Neural cell (in vitro differentiated cells): ENCODE results near the gene NCF4. TPM values are rescaled to one million over a fixed set of nuclear protein-coding genes. Genes with fewer than 3 reads are reported as not detected.

ENCODE experiments used
- H2AFZ ChIP-seq: fragments of 200-600, 300-800 bp; sonication (generic), shearing (Covaris generic); 2 replicates; pipeline ENCODE4 v1.6.0; 2014; ENCODE audit warnings: low read depth, mild to moderate bottlenecking, antibody characterized with exemption, low read length, moderate library complexity
- H3F3A ChIP-seq: fragments of 200-600 bp; shearing (Covaris generic); 2 replicates; pipeline ENCODE4 v1.6.1; 2016; ENCODE audit warnings: mild to moderate bottlenecking, moderate library complexity, mixed read lengths, antibody characterized with exemption, low read length; ENCODE audit not compliant: insufficient read depth, poor library complexity, severe bottlenecking
- H3K27ac ChIP-seq: fragments of 200-600, 300-800 bp; sonication (generic), shearing (Covaris generic); 2 replicates; pipeline ENCODE4 v1.5.1; 2014; ENCODE audit warnings: mild to moderate bottlenecking, low read length, moderate library complexity
- H3K27me3 ChIP-seq: fragments of 300-800, 200-600 bp; sonication (generic), shearing (Covaris generic); 2 replicates; pipeline ENCODE4 v1.6.0; 2014; ENCODE audit warnings: mild to moderate bottlenecking, low read depth, low read length, moderate library complexity; ENCODE audit not compliant: insufficient read depth
- H3K36me3 ChIP-seq: fragments of 300-800, 200-600 bp; sonication (generic), shearing (Covaris generic); 2 replicates; pipeline ENCODE4 v1.5.1; 2014; ENCODE audit warnings: mild to moderate bottlenecking, antibody characterized with exemption, low read length, moderate library complexity; ENCODE audit not compliant: insufficient read depth
- H3K4me2 ChIP-seq: fragments of 300-800, 200-600 bp; sonication (generic), shearing (Covaris generic); 2 replicates; pipeline ENCODE4 v1.6.0; 2014; ENCODE audit warnings: mild to moderate bottlenecking, low read length
- H3K4me3 ChIP-seq: fragments of 300-800, 200-600 bp; sonication (generic), shearing (Covaris generic); 2 replicates; pipeline ENCODE4 v1.5.1; 2014; ENCODE audit warnings: mild to moderate bottlenecking, low read length, moderate library complexity
- H3K79me2 ChIP-seq: fragments of 200-600 bp; shearing (Covaris generic); replicated peaks from 2 replicates; pipeline ENCODE4 v1.6.0; 2014; ENCODE audit warnings: mild to moderate bottlenecking, low read length, moderate library complexity; ENCODE audit not compliant: insufficient read depth
- H3K9ac ChIP-seq: fragments of 300-800, 200-600 bp; sonication (generic), shearing (Covaris generic); 2 replicates; pipeline ENCODE4 v1.6.1; 2016; ENCODE audit warnings: mild to moderate bottlenecking, low read length, mixed read lengths
- H3K9me2 ChIP-seq: fragments of 200-600 bp; shearing (Covaris generic); 2 replicates; pipeline ENCODE4 v1.6.1; 2016; ENCODE audit warnings: mild to moderate bottlenecking, low read length, mixed read lengths; ENCODE audit not compliant: insufficient read depth
- H3K9me3 ChIP-seq: fragments of 200-600, 300-800 bp; sonication (generic), shearing (Covaris generic); 2 replicates; pipeline ENCODE4 v1.6.1; 2016; ENCODE audit warnings: mild to moderate bottlenecking, mixed run types, low read length, moderate library complexity, mixed read lengths
- H4K20me1 ChIP-seq: fragments of 200-600 bp; shearing (Covaris generic); 2 replicates; pipeline ENCODE4 v1.6.1; 2016; ENCODE audit warnings: mild to moderate bottlenecking, mixed run types; ENCODE audit not compliant: insufficient read depth
- CTCF ChIP-seq: fragments of 450-650 bp; IDR thresholded peaks from 2 replicates; pipeline ENCODE4 v1.5.1; 2014; ENCODE audit warnings: antibody characterized with exemption, mild to moderate bottlenecking, moderate library complexity; ENCODE audit not compliant: poor library complexity, severe bottlenecking
- EP300 ChIP-seq: fragments of 450-650 bp; conservative IDR thresholded peaks from 2 replicates; pipeline ENCODE4 v1.6.1; 2014; ENCODE audit warnings: antibody characterized with exemption, mild to moderate bottlenecking, moderate library complexity; ENCODE audit not compliant: poor library complexity, severe bottlenecking
- EZH2 ChIP-seq: fragments of 200-600, 300-800 bp; shearing (Covaris generic), sonication (generic); IDR thresholded peaks from 2 replicates; pipeline ENCODE4 v1.6.1; 2014; ENCODE audit warnings: antibody characterized with exemption, low read length, borderline replicate concordance, mild to moderate bottlenecking; ENCODE audit not compliant: insufficient read depth, poor library complexity, severe bottlenecking
- MXI1 ChIP-seq: fragments of 450-650 bp; conservative IDR thresholded peaks from 2 replicates; pipeline ENCODE4 v1.6.1; 2014; ENCODE audit warnings: antibody characterized with exemption, mild to moderate bottlenecking; ENCODE audit not compliant: poor library complexity, severe bottlenecking
- POLR2AphosphoS5 ChIP-seq: IDR thresholded peaks from 2 replicates; pipeline ENCODE4 v1.6.1; 2012
- RAD21 ChIP-seq: fragments of 450-650 bp; conservative IDR thresholded peaks from 2 replicates; pipeline ENCODE4 v1.6.1; 2014; ENCODE audit warnings: antibody characterized with exemption, mild to moderate bottlenecking, moderate library complexity
- REST ChIP-seq: IDR thresholded peaks from 2 replicates; pipeline ENCODE4 v1.6.1; 2012; ENCODE audit warnings: borderline replicate concordance
- SMC3 ChIP-seq: fragments of 450-650 bp; conservative IDR thresholded peaks from 2 replicates; pipeline ENCODE4 v1.6.1; 2014; ENCODE audit warnings: antibody characterized with exemption, mild to moderate bottlenecking, moderate library complexity; ENCODE audit not compliant: poor library complexity
- TAF1 ChIP-seq: IDR thresholded peaks from 2 replicates; pipeline ENCODE4 v1.6.1; 2012; ENCODE audit warnings: low read depth
- polyA plus RNA-seq: library from polyadenylated mRNA; depleted of rRNA; stranded (reverse); fragments of >200 nt; gene quantifications from 2 replicates; pipeline ENCODE4 v1.2.3, GENCODE V29; 2014

Gene NCF4
- polyA plus RNA-seq, 1 donor from 2014 or later = not detected

GRCh38 chr22:36819112-36819511 lies 41.7 kb upstream of the NCF4 start:
- H3K9me2 ChIP-seq = no peaks in the 10 kb centered on the region
- no peak overlapping the region for H3K9ac ChIP-seq
- H3K36me3 ChIP-seq = no peaks in the 10 kb centered on the region
- no peak for TF ChIP-seq MXI1
- TF ChIP-seq CTCF = no peak
- no peak for TF ChIP-seq POLR2AphosphoS5
- TF ChIP-seq REST = no peak
- no peak for TF ChIP-seq RAD21
- TF ChIP-seq TAF1 = no peak
- TF ChIP-seq EP300 = no peak
- no peak for TF ChIP-seq EZH2
- no peak for TF ChIP-seq SMC3
- no peak overlapping the region for H2AFZ ChIP-seq
- no peak overlapping the region for H3K27ac ChIP-seq
- H4K20me1 ChIP-seq = no peaks in the 10 kb centered on the region
- no peak overlapping the region for H3K4me2 ChIP-seq
- H3K9me3 ChIP-seq = no peaks in the 10 kb centered on the region
- no peak overlapping the region for H3K4me3 ChIP-seq
- H3K79me2 ChIP-seq = no peaks in the 10 kb centered on the region
- peaks cover 43% of the 10 kb centered on the region for H3K27me3 ChIP-seq
- no peaks in the 10 kb centered on the region for H3F3A ChIP-seq

- H3K79me2 ChIP-seq = no peaks in the 10 kb centered on the region
- no peaks in the 10 kb centered on the region for H3F3A ChIP-seq
- H4K20me1 ChIP-seq = no peaks in the 10 kb centered on the region
- peaks cover 11% of the 10 kb centered on the region for H3K27me3 ChIP-seq
- no peak overlapping the region for H3K27ac ChIP-seq
- H3K36me3 ChIP-seq = no peaks in the 10 kb centered on the region
- H3K4me2 ChIP-seq = no peak overlapping the region
- no peaks in the 10 kb centered on the region for H3K9me2 ChIP-seq
- TF ChIP-seq TAF1 (no peak), CTCF (no peak), EZH2 (no peak), RAD21 (no peak), EP300 (no peak), REST (no peak), POLR2AphosphoS5 (no peak), MXI1 (no peak), SMC3 (no peak)
- no peak overlapping the region for H3K9ac ChIP-seq
- no peak overlapping the region for H2AFZ ChIP-seq
- H3K4me3 ChIP-seq = no peak overlapping the region
- H3K9me3 ChIP-seq = no peaks in the 10 kb centered on the region
Measured at GRCh38 chr22:36822581-36822980, 38.2 kb upstream of the NCF4 start.
